Endothelial cell of umbilical vein (primary cell): ENCODE measurements around the gene MYO18A. TPM values are rescaled to one million over a fixed set of nuclear protein-coding genes. Genes with fewer than 3 reads are reported as not detected.

Source experiments
- BruUV-seq: library from RNA; stranded (reverse); fragments of 400-500 nt; replicated peaks from 2 replicates; lab custom pipeline; 2021; lab: Mats Ljungman, UMichigan
- CTCF ChIA-PET: fragments of 300-600, 350-600 bp; sonication (Branson Sonifier 250); formaldehyde crosslinking; loops from one replicate; lab custom pipeline; 2021; ENCODE audit warnings: antibody characterized with exemption, inconsistent platforms; lab: Charles Lee
- POLR2A ChIA-PET: fragments of 300-600, 350-600 bp; sonication (Branson Sonifier 250); formaldehyde crosslinking; loops from one replicate; lab custom pipeline; 2021; ENCODE audit warnings: antibody characterized with exemption, inconsistent platforms; lab: Charles Lee
- DNase-seq: peaks from one replicate; pipeline ENCODE4 v3.0.0-alpha.2; 2011; ENCODE audit warnings: low read depth, low spot score
- FAIRE-seq: peaks from 2 replicates; lab custom pipeline; 2011; peaks lifted over from hg19 to GRCh38; lab: Jason Lieb, UNC
- H2AFZ ChIP-seq: 2 replicates; pipeline ENCODE4 v1.6.0; 2012; ENCODE audit warnings: low read depth, low read length, control low read depth, inconsistent platforms
- H3K27ac ChIP-seq: 2 replicates; pipeline ENCODE4 v1.5.1; 2011; ENCODE audit warnings: low read depth, mild to moderate bottlenecking, control low read depth, low read length, moderate library complexity; ENCODE audit not compliant: insufficient read depth
- H3K27me3 ChIP-seq, 2 experiments: 2 replicates each; pipeline versions ENCODE4 v1.6.0 to v1.6.1; 2011; ENCODE audit warnings: low read length in 2 of 2, mixed read lengths in 1 of 2; ENCODE audit not compliant: control insufficient read depth in 2 of 2, insufficient read depth in 2 of 2
- H3K36me3 ChIP-seq, 2 experiments: 2 replicates in 1 of 2; 3 replicates in 1 of 2; pipeline ENCODE4 v1.5.1; 2011; ENCODE audit warnings: low read length in 2 of 2, mild to moderate bottlenecking in 1 of 2, moderate library complexity in 1 of 2; ENCODE audit not compliant: control insufficient read depth in 2 of 2, insufficient read depth in 2 of 2; ENCODE audit errors: extremely low read depth in 1 of 2
- H3K4me1 ChIP-seq: 3 replicates; pipeline ENCODE4 v1.5.1; 2011; ENCODE audit warnings: mild to moderate bottlenecking, low read length; ENCODE audit not compliant: control insufficient read depth, insufficient read depth; ENCODE audit errors: extremely low read depth
- H3K4me2 ChIP-seq: 2 replicates; pipeline ENCODE4 v1.6.1; 2011; ENCODE audit warnings: low read length, control low read depth, mixed read lengths; ENCODE audit not compliant: insufficient read depth
- H3K4me3 ChIP-seq, 3 experiments: fragments of 200-600 bp in 1 of 3; sonication (generic), shearing (Covaris generic) in 1 of 3; replicated peaks in 1 of 3; 2 replicates each; pipeline ENCODE4 v1.5.1; 2011 to 2016; ENCODE audit warnings: control low read depth in 3 of 3, low read length in 3 of 3, mild to moderate bottlenecking in 2 of 3, inconsistent platforms in 1 of 3, low read depth in 1 of 3, moderate library complexity in 1 of 3; ENCODE audit not compliant: insufficient read depth in 1 of 3
- H3K79me2 ChIP-seq: 2 replicates; pipeline ENCODE4 v1.6.0; 2012; ENCODE audit warnings: low read length, inconsistent platforms; ENCODE audit not compliant: control insufficient read depth, insufficient read depth
- H3K9ac ChIP-seq: replicated peaks from 2 replicates; pipeline ENCODE3; 2011; ENCODE audit warnings: low read length, control low read depth; ENCODE audit not compliant: insufficient read depth; ENCODE audit errors: extremely low read depth
- H3K9me1 ChIP-seq: replicated peaks from 3 replicates; pipeline ENCODE4 v1.6.0; 2011; ENCODE audit warnings: mild to moderate bottlenecking, low read length; ENCODE audit not compliant: control insufficient read depth, insufficient read depth; ENCODE audit errors: extremely low read depth
- H3K9me3 ChIP-seq: replicated peaks from 2 replicates; pipeline ENCODE4 v1.5.1; 2012; ENCODE audit warnings: low read length, inconsistent platforms; ENCODE audit not compliant: control insufficient read depth, insufficient read depth
- H4K20me1 ChIP-seq: replicated peaks from 2 replicates; pipeline ENCODE3; 2011; ENCODE audit warnings: mild to moderate bottlenecking, low read length; ENCODE audit not compliant: control insufficient read depth, insufficient read depth; ENCODE audit errors: extremely low read depth
- CTCF ChIP-seq, 2 donors: IDR thresholded peaks; 1 replicate in 1 of 2; 2 replicates in 1 of 2; pipeline ENCODE4 v1.5.1; 2011; ENCODE audit warnings: low read length in 2 of 2, mild to moderate bottlenecking in 2 of 2, moderate library complexity in 2 of 2, control low read depth in 1 of 2, inconsistent platforms in 1 of 2, low read depth in 1 of 2; ENCODE audit not compliant: insufficient read depth in 1 of 2; ENCODE audit errors: extremely low read depth in 1 of 2
- EZH2 ChIP-seq: IDR thresholded peaks from 2 replicates; pipeline ENCODE4 v1.6.1; 2012; ENCODE audit warnings: borderline replicate concordance, low read depth, mild to moderate bottlenecking, moderate library complexity, low read length, inconsistent platforms; ENCODE audit not compliant: severe bottlenecking
- FOS ChIP-seq: IDR thresholded peaks from 2 replicates; pipeline ENCODE4 v1.6.1; 2011; ENCODE audit warnings: mild to moderate bottlenecking, low read length, moderate library complexity, borderline replicate concordance; ENCODE audit not compliant: insufficient read depth
- GATA2 ChIP-seq: IDR thresholded peaks from 2 replicates; pipeline ENCODE4 v1.7.0; 2011; ENCODE audit warnings: low read depth, mild to moderate bottlenecking, moderate library complexity, mixed read lengths, low read length; ENCODE audit not compliant: insufficient read length, insufficient read depth
- JUN ChIP-seq: IDR thresholded peaks from 2 replicates; pipeline ENCODE4 v1.6.1; 2011; ENCODE audit warnings: borderline replicate concordance, low read depth; ENCODE audit not compliant: insufficient read length, insufficient read depth
- MYC ChIP-seq: IDR thresholded peaks from one replicate; pipeline ENCODE4 v1.6.1; 2011; ENCODE audit warnings: mild to moderate bottlenecking, low read depth, low read length
- POLR2A ChIP-seq: IDR thresholded peaks from 2 replicates; pipeline ENCODE4 v1.6.1; 2012; ENCODE audit warnings: low read depth, mild to moderate bottlenecking, control low read depth, low read length
- POLR2AphosphoS5 ChIP-seq: IDR thresholded peaks from 2 replicates; pipeline ENCODE4 v1.6.1; 2012; ENCODE audit warnings: low read depth, mild to moderate bottlenecking, control low read depth, low read length, moderate library complexity; ENCODE audit not compliant: insufficient read depth
- dilution Hi-C: fragments of 300-500 bp; cut with MboI; formaldehyde crosslinking; loops from one replicate; pipeline ENCODE4 v1.15.0; 2019; ENCODE audit warnings: low sequenced_read_pairs; ENCODE audit not compliant: extremely low pct_ligation_motif_present
- intact Hi-C: fragments of 100-400 bp; cut with micrococcal nuclease; formaldehyde crosslinking; loops from one replicate; pipeline ENCODE4 v1.10.0; 2022
- polyA plus RNA-seq, 4 experiments: library from polyadenylated mRNA; depleted of rRNA in 3 of 4; stranded (reverse) in 3 of 4; unstranded in 1 of 4; fragments of >200 nt; gene quantifications; 2 replicates each; pipeline versions ENCODE4 v1.2.1 to v1.2.3, GENCODE V29; 2011 to 2012; ENCODE audit warnings: missing spikeins in 1 of 4
- total RNA-seq: library from RNA; stranded (reverse); gene quantifications from 2 replicates; pipeline ENCODE4 v1.2.3, GENCODE V29; 2021
- TF ChIP-seq, protein P1 (sequence below): IDR thresholded peaks from 2 replicates; pipeline ENCODE4 v1.6.1; 2011; ENCODE audit not compliant: insufficient read depth, insufficient read length

The MYO18A gene
- total and polyA plus RNA-seq, 2 donors (not counting 3 experiments of a cell fraction or from before 2014, with no cell fraction given): 3.9 to 28.3 TPM

DNA sequence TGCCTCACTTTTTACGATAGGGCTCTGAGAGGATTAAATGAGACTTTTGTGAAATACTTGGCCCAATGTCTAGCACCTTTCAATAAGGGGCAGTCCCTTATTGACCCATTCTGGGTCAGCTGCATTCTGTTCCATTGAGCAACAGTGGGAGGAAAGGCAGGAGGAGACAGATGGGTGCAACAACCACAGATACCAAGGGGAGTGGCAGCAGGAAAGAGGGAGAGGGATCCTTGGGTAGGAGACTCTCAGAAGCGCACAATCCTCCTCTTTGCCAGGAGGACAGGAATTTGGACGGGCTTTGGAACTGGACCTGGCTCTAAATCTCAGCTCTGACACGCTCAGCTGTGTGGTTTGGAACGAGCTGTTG lies 133.7 kb downstream of the MYO18A start:
- ChIA-PET CTCF (no interaction called here), POLR2A (no interaction called here)
- peaks cover 7% of the 10 kb centered on the region for H3K4me1 ChIP-seq
- peaks cover 19 to 22% of the 10 kb centered on the region in 2 experiments for H3K27me3 ChIP-seq
- H3K9me3 ChIP-seq: no peaks in the 10 kb centered on the region
- FAIRE-seq: no peak
- no TSS peak for BruUV-seq
- H3K27ac ChIP-seq: no peak overlapping the region
- H3K79me2 ChIP-seq: no peaks in the 10 kb centered on the region
- H3K36me3 ChIP-seq: no peaks in the 10 kb centered on the region
- no peaks in the 10 kb centered on the region for H3K9me1 ChIP-seq
- H3K9ac ChIP-seq: no peak overlapping the region
- H3K4me2 ChIP-seq: no peak overlapping the region
- no peak overlapping the region for H3K4me3 ChIP-seq
- H2AFZ ChIP-seq: no peak overlapping the region
- no peak for TF ChIP-seq MYC
- TF ChIP-seq POLR2AphosphoS5: no peak
- TF ChIP-seq JUN: no peak
- TF ChIP-seq EZH2: no peak
- no peak for TF ChIP-seq FOS
- no peak for TF ChIP-seq GATA2
- TF ChIP-seq, protein P1, sequence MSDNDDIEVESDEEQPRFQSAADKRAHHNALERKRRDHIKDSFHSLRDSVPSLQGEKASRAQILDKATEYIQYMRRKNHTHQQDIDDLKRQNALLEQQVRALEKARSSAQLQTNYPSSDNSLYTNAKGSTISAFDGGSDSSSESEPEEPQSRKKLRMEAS: no peak
- no peak for TF ChIP-seq CTCF (IDR thresholded peaks at IDR 0.05; ENCODE audit: extremely low read depth in 1 of 2, insufficient read depth in 1 of 2, low read depth in 1 of 2, low read length in 2 of 2)
- no peak for TF ChIP-seq POLR2A
- DNase-seq: no peak
- H4K20me1 ChIP-seq: no peaks in the 10 kb centered on the region
- dilution Hi-C loops (no loop called here), intact Hi-C loops (no loop called here)
